OCI-LY7 (cell line): Measurements from ENCODE around the gene REM1. TPM values are rescaled to one million over a fixed set of nuclear protein-coding genes. Genes with fewer than 3 reads are reported as not detected.

Experiments used
- BruUV-seq: library from RNA; stranded (reverse); fragments of 400-500 nt; replicated peaks from 2 replicates; lab custom pipeline; 2021; lab: Mats Ljungman, UMichigan
- CTCF ChIA-PET: fragments of 300-600 bp; sonication (Branson Sonifier 250); formaldehyde crosslinking; loops from one replicate; lab custom pipeline; 2022; ENCODE audit warnings: antibody characterized with exemption; ENCODE audit not compliant: unreplicated experiment; lab: Charles Lee
- POLR2A ChIA-PET: fragments of 300-600 bp; sonication (Branson Sonifier 250); formaldehyde crosslinking; loops from one replicate; lab custom pipeline; 2022; ENCODE audit warnings: antibody characterized with exemption; lab: Charles Lee
- DNase-seq: peaks from one replicate; pipeline ENCODE4 v3.0.0-alpha.2; 2015; ENCODE audit warnings: low spot score
- H2AFZ ChIP-seq: fragments of 200-600 bp; sonication (generic), shearing (Covaris generic); 2 replicates; pipeline ENCODE4 v1.6.1; 2014; ENCODE audit warnings: mild to moderate bottlenecking, antibody characterized with exemption, low read length, moderate library complexity
- H3K27ac ChIP-seq: fragments of 200-600 bp; sonication (generic); 2 replicates; pipeline ENCODE4 v1.5.1; 2014; ENCODE audit warnings: mixed run types, low read depth, mild to moderate bottlenecking, moderate library complexity, low read length, inconsistent platforms; ENCODE audit not compliant: poor library complexity, severe bottlenecking
- H3K36me3 ChIP-seq: fragments of 200-600 bp; sonication (generic); 2 replicates; pipeline ENCODE4 v1.6.1; 2014; ENCODE audit warnings: mild to moderate bottlenecking, antibody characterized with exemption, low read length, moderate library complexity, mixed read lengths; ENCODE audit not compliant: insufficient read depth
- H3K4me1 ChIP-seq: fragments of 200-600 bp; sonication (generic); 2 replicates; pipeline ENCODE4 v1.5.1; 2014; ENCODE audit warnings: mild to moderate bottlenecking, low read length; ENCODE audit not compliant: insufficient read depth, poor library complexity, severe bottlenecking
- H3K4me2 ChIP-seq: fragments of 200-600 bp; sonication (generic); 2 replicates; pipeline ENCODE4 v1.6.1; 2014; ENCODE audit warnings: mild to moderate bottlenecking, low read length
- H3K4me3 ChIP-seq: fragments of 200-600 bp; sonication (generic); 2 replicates; pipeline ENCODE4 v1.5.1; 2014; ENCODE audit warnings: mild to moderate bottlenecking, low read depth, low read length; ENCODE audit not compliant: poor library complexity, severe bottlenecking
- H3K79me2 ChIP-seq: fragments of 200-600 bp; sonication (generic); 2 replicates; pipeline ENCODE4 v1.6.1; 2016; ENCODE audit warnings: low read depth, mild to moderate bottlenecking, low read length, moderate library complexity, mixed read lengths; ENCODE audit not compliant: insufficient read depth
- H3K9me2 ChIP-seq: fragments of 200-600 bp; sonication (generic); 2 replicates; pipeline ENCODE4 v1.6.1; 2016; ENCODE audit warnings: mild to moderate bottlenecking, low read length, mixed read lengths; ENCODE audit not compliant: insufficient read depth
- H3K9me3 ChIP-seq: fragments of 200-600 bp; sonication (generic); 2 replicates; pipeline ENCODE4 v1.6.1; 2014; ENCODE audit warnings: mild to moderate bottlenecking, mixed run types, low read length, mixed read lengths
- H4K20me1 ChIP-seq: fragments of 200-600 bp; sonication (generic); 2 replicates; pipeline ENCODE4 v1.6.1; 2014; ENCODE audit warnings: mild to moderate bottlenecking, antibody characterized with exemption, low read length, moderate library complexity, mixed read lengths; ENCODE audit not compliant: insufficient read depth
- CTCF ChIP-seq: fragments of 200-600 bp; sonication (generic); conservative IDR thresholded peaks from 2 replicates; pipeline ENCODE4 v1.5.1; 2014; ENCODE audit warnings: mild to moderate bottlenecking, antibody characterized with exemption, low read length, moderate library complexity, mixed read lengths
- EZH2phosphoT487 ChIP-seq: fragments of 200-600 bp; sonication (generic); IDR thresholded peaks from 2 replicates; pipeline ENCODE4 v1.6.1; 2018; ENCODE audit warnings: low read depth, borderline replicate concordance, mild to moderate bottlenecking, mixed run types, antibody characterized with exemption, low read length, moderate library complexity, mixed read lengths
- intact Hi-C: fragments of 100-400 bp; cut with micrococcal nuclease; formaldehyde crosslinking; loops from one replicate; pipeline ENCODE4 v1.10.0; 2022; ENCODE audit not compliant: unreplicated experiment
- total RNA-seq, 2 experiments: library from RNA; depleted of rRNA in 1 of 2; stranded (reverse); fragments of >200 nt in 1 of 2; shearing (Covaris generic) in 1 of 2; gene quantifications; 2 replicates each; pipeline ENCODE4 v1.2.3, GENCODE V29; 2014 to 2022

The REM1 gene
- total RNA-seq, 2 experiments from 2014 or later: not detected

- Histone ChIP-seq H2AFZ (no peak overlapping the region), H3K27ac (no peak overlapping the region), H3K4me2 (no peak overlapping the region), H3K79me2 (no peaks in the 10 kb centered on the region), H3K9me2 (no peaks in the 10 kb centered on the region), H3K36me3 (no peaks in the 10 kb centered on the region), H3K4me1 (no peaks in the 10 kb centered on the region), H3K9me3 (no peaks in the 10 kb centered on the region), H3K4me3 (no peak overlapping the region), H4K20me1 (no peaks in the 10 kb centered on the region)
- CTCF ChIA-PET: no interaction called here
- POLR2A ChIA-PET: interaction anchor here (1.1 kb wide), 1 partner anchor 43 kb away, joined by 5 read pairs; no protein-coding TSS in a partner anchor
- BruUV-seq: no TSS peak
- TF ChIP-seq CTCF (no peak), EZH2phosphoT487 (no peak)
- intact Hi-C loops: no loop called here
- DNase-seq: no peak
Observed at GRCh38 chr20:31497838-31498540, 22.9 kb downstream of the REM1 start.

DNA sequence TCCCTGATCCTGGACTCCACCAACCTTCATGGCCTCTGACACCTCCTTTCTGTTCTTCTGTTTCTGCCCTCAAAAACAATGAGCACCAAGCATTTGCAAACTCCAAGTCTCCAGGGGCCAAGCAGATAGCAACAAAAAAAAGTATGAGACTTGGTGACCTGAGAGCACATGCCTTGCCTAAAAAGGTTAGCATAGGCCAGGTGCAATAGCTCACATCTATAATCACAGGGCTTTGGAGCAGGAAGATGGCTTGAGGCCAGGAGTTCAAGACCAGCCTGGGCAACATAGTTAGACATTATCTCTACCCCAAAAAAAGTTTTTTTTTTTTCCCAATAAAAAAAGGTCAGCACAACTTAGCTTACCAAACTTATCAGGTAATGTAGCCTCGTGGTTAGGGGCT lies 25.4 kb downstream of the REM1 start:
- intact Hi-C loops: no loop called here
- Histone ChIP-seq H3K27ac (no peak overlapping the region), H3K9me3 (no peaks in the 10 kb centered on the region), H3K4me1 (no peaks in the 10 kb centered on the region), H3K4me2 (no peak overlapping the region), H3K36me3 (no peaks in the 10 kb centered on the region), H2AFZ (no peak overlapping the region), H3K4me3 (no peak overlapping the region), H4K20me1 (no peaks in the 10 kb centered on the region), H3K79me2 (no peaks in the 10 kb centered on the region), H3K9me2 (no peaks in the 10 kb centered on the region)
- ChIA-PET POLR2A (interaction anchor here (0.6 to 0.7 kb wide), 2 partner anchors 12 to 13 kb away, joined by 3 to 4 read pairs; no protein-coding TSS in a partner anchor), CTCF (no interaction called here)
- BruUV-seq: no TSS peak
- TF ChIP-seq CTCF (no peak), EZH2phosphoT487 (no peak)
- DNase-seq: no peak
